ENCODE results near the gene CMSS1.

Gene CMSS1

GRCh38 chr3:100108464-100109079 lies 290.9 kb downstream of the CMSS1 start:
- no peak for TF ChIP-seq RARB (CRISPR knock-in tag; IDR thresholded peaks at IDR 0.05)
- ATAC-seq = no peak

GRCh38 chr3:100110162-100110561 lies 292.5 kb downstream of the CMSS1 start:
- ATAC-seq = no peak
- no peak for TF ChIP-seq ZFP30 (CRISPR knock-in tag; IDR thresholded peaks at IDR 0.05)
- no peak for TF ChIP-seq PATZ1 (CRISPR knock-in tag; IDR thresholded peaks at IDR 0.05; ENCODE audit: borderline replicate concordance)
- TF ChIP-seq SNAI2 (CRISPR knock-in tag; IDR thresholded peaks at IDR 0.05) = no peak
- TF ChIP-seq POU6F1 (CRISPR knock-in tag; IDR thresholded peaks at IDR 0.05; ENCODE audit: borderline replicate concordance, low read depth) = no peak
- no peak for TF ChIP-seq OSR1 (CRISPR knock-in tag; IDR thresholded peaks at IDR 0.05)
- TF ChIP-seq ZC3H10 (CRISPR knock-in tag; IDR thresholded peaks at IDR 0.05) = no peak
- TF ChIP-seq TOX (CRISPR knock-in tag; IDR thresholded peaks at IDR 0.05; ENCODE audit: borderline replicate concordance) = no peak
- no peak for TF ChIP-seq ZNF8 (CRISPR knock-in tag; IDR thresholded peaks at IDR 0.05)

- no peak for TF ChIP-seq ISL1 (CRISPR knock-in tag; IDR thresholded peaks at IDR 0.05)
- TF ChIP-seq TCF4 (CRISPR knock-in tag; IDR thresholded peaks at IDR 0.05; ENCODE audit: borderline replicate concordance) = peak; percentile 73; the same call in 1 of the 2 replicates
- no peak for ATAC-seq
Measured at GRCh38 chr3:100111728-100112127, 294.1 kb downstream of the CMSS1 start.

DNA sequence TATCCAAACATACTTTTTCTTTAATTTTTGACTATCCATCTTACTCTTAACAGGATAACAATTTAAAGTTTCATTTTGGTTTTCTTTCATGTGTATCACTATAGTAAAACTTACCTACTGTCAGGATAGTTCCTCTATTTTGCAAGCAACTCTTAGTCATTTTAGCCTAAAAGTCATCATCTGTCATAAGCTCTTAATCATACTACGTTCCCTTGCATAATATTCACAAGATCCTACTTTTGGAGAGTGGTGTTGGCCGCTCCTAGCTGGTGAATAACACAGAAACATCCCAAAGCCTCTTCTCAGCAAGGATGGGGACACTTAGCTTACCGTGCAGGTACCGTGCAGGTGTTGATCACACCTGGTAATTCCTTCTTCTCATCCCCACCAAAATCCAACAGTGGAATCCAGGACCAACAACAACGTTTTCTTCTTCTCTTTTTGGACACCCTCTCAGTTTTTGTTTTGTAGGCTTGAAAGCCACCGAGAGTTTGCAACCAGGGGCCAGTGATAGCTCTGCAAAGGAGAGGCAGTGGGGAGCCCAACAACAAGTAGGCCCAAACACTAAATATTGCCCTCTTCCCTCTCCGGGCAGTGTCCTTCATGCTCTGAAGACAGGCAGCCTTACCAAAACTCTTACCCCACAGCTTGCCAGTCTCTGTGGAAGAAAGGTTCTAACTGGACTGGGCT lies 296.2 kb downstream of the CMSS1 start:
- TF ChIP-seq OSR1 (CRISPR knock-in tag; IDR thresholded peaks at IDR 0.05) (no peak), BACH2 (CRISPR knock-in tag; IDR thresholded peaks at IDR 0.05; ENCODE audit: borderline replicate concordance) (no peak), ZNF8 (CRISPR knock-in tag; IDR thresholded peaks at IDR 0.05) (no peak), PPARA (CRISPR knock-in tag; IDR thresholded peaks at IDR 0.05; ENCODE audit: borderline replicate concordance) (no peak), ZNF565 (CRISPR knock-in tag; conservative IDR thresholded peaks at IDR 0.05; ENCODE audit: low read depth) (no peak), SNAI2 (CRISPR knock-in tag; IDR thresholded peaks at IDR 0.05) (no peak), ARNTL (CRISPR knock-in tag; IDR thresholded peaks at IDR 0.05; ENCODE audit: borderline replicate concordance, low read depth) (no peak)
- TF ChIP-seq, protein P1, sequence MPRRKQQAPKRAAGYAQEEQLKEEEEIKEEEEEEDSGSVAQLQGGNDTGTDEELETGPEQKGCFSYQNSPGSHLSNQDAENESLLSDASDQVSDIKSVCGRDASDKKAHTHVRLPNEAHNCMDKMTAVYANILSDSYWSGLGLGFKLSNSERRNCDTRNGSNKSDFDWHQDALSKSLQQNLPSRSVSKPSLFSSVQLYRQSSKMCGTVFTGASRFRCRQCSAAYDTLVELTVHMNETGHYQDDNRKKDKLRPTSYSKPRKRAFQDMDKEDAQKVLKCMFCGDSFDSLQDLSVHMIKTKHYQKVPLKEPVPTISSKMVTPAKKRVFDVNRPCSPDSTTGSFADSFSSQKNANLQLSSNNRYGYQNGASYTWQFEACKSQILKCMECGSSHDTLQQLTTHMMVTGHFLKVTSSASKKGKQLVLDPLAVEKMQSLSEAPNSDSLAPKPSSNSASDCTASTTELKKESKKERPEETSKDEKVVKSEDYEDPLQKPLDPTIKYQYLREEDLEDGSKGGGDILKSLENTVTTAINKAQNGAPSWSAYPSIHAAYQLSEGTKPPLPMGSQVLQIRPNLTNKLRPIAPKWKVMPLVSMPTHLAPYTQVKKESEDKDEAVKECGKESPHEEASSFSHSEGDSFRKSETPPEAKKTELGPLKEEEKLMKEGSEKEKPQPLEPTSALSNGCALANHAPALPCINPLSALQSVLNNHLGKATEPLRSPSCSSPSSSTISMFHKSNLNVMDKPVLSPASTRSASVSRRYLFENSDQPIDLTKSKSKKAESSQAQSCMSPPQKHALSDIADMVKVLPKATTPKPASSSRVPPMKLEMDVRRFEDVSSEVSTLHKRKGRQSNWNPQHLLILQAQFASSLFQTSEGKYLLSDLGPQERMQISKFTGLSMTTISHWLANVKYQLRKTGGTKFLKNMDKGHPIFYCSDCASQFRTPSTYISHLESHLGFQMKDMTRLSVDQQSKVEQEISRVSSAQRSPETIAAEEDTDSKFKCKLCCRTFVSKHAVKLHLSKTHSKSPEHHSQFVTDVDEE (CRISPR knock-in tag; IDR thresholded peaks at IDR 0.05) = no peak
- ATAC-seq = no peak

DNA sequence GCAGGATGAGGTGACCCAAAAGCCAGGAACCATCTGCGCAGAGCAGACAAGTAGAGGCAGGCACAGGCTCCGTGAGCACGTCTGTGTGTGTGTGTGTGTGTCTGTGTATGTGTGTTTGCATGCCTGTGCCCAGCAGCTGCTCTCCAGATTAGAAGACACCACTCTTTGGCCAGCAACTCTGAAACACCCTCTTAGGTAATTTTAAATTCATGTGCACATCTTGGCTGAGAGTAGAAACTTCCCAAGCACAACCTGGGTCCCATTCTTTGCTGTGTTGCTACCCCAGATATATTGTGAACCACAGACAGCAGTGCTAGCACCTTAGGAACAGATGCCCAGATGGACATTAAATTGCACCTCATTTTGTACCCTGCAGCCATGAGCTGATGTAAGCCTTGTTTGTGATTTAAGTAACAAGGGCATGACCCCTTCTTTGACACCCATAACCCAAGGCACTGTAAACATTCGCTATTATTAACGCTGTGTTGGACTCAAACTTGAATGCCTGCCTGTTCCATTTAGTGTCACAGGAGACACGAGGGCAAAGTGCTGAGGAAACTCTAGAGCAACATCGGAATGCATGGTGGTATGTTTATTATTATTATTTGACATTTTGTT lies 296.9 kb downstream of the CMSS1 start, which contains the start of gene FILIP1L:
FILIP1L (minus strand) TSS at position 89 of the 618 bp plus-strand sequence.
- ATAC-seq = no peak

GRCh38 chr3:100117093-100117492 lies 299.4 kb downstream of the CMSS1 start:
- ATAC-seq = no peak
- TF ChIP-seq, protein P2, sequence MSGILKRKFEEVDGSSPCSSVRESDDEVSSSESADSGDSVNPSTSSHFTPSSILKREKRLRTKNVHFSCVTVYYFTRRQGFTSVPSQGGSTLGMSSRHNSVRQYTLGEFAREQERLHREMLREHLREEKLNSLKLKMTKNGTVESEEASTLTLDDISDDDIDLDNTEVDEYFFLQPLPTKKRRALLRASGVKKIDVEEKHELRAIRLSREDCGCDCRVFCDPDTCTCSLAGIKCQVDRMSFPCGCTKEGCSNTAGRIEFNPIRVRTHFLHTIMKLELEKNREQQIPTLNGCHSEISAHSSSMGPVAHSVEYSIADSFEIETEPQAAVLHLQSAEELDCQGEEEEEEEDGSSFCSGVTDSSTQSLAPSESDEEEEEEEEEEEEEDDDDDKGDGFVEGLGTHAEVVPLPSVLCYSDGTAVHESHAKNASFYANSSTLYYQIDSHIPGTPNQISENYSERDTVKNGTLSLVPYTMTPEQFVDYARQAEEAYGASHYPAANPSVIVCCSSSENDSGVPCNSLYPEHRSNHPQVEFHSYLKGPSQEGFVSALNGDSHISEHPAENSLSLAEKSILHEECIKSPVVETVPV (CRISPR knock-in tag; IDR thresholded peaks at IDR 0.05) = no peak
- TF ChIP-seq POU6F1 (CRISPR knock-in tag; IDR thresholded peaks at IDR 0.05; ENCODE audit: borderline replicate concordance, low read depth) (no peak), ZFP3 (CRISPR knock-in tag; IDR thresholded peaks at IDR 0.05) (no peak), BACH2 (CRISPR knock-in tag; IDR thresholded peaks at IDR 0.05; ENCODE audit: borderline replicate concordance) (no peak)
- TF ChIP-seq, protein P1 (CRISPR knock-in tag; IDR thresholded peaks at IDR 0.05) = no peak

More for the DNA sequence above, 296.9 kb downstream of the CMSS1 start, which contains the start of gene FILIP1L:
- TF ChIP-seq ZFP3 (CRISPR knock-in tag; IDR thresholded peaks at IDR 0.05) = no peak

Data from SK-N-SH treated with all-trans-retinoic acid at 6 μM for 48 hours (cell line).